HG03354 (cell line): ENCODE results near the gene PFN2.

Experiments used
- ATAC-seq: cut with Tn5 transposase; IDR thresholded peaks from one replicate; pipeline ENCODE4 v1.9.1; 2021; ENCODE audit warnings: mild to moderate bottlenecking; ENCODE audit not compliant: unreplicated experiment, poor library complexity, severe bottlenecking

Gene PFN2

DNA sequence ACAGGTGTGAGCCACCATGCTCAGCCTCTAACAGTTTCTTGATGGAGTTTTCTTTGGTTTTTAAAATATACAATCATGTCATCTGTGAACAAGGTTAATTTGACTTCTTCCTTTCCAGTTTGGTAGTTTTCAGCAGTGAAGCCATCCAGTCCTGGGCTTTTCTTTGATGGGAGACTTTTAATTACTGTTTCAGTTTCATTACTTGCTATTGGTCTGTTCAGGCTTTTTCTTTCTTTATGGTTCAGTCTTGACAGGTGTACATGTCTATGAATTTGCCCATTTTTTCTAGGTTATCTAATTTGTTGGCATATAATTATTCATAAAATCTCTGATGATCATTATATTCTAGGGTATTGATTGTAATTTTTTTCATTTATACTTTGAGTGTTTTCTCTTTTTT, 36.8 kb downstream of the PFN2 start:
- ATAC-seq = peak; percentile 59

DNA sequence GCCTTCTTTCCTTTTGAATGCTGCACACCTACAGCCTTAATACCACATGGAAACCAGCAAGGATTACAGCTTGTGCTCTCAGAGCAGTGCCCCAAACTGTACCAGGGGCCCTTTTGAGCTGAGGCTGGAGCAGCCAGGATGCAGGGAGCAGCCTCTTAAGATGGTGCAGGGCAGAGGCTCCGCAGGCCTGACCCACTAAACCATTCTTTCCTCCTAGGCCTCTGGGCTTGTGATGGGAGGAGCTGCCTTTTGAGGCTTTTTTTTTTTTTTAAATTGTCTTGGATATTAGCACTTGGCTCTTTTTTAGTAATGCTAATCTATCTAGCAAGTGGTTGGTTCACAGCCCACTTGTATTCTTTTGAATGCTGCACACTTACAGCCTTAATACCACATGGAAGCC, 37.7 kb downstream of the PFN2 start:
- no peak for ATAC-seq

DNA sequence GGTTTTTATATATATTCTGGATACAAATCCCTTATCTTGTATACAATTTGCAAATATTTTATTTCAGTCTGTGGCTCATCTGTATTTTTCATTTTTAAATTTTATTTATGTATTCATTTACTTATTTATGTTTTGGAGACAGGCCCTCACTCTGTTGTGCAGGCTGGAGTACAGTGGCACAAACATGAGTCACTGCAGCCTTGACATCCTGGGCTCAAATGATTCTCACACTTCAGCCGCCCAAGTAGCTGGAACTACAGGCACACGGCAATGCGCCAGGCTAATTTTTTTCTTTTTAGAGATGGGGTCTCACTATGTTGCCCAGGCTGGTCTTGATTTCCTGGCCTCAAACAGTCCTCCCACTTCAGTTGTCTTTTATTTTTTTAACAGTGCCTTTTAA, 50.6 kb downstream of the PFN2 start:
- ATAC-seq = no peak

DNA sequence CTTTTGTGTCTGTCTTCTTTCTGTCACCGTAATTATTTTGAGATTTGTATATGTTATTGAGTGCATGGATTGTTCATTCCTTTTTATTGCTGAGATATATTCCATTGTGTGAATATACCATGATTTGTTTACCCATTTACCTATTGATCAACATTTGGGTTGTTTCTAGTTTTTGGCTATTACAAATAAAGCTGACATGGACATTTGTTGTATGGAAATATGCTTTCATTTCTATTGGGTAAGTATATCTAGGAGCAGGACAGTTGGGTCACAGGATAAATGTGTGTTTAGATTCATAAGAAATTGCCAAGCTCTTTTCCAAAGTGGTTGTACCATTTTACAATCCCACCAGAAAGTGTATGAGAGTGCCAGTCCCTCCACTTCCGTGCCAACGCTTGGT, 51.2 kb downstream of the PFN2 start:
- no peak for ATAC-seq

DNA sequence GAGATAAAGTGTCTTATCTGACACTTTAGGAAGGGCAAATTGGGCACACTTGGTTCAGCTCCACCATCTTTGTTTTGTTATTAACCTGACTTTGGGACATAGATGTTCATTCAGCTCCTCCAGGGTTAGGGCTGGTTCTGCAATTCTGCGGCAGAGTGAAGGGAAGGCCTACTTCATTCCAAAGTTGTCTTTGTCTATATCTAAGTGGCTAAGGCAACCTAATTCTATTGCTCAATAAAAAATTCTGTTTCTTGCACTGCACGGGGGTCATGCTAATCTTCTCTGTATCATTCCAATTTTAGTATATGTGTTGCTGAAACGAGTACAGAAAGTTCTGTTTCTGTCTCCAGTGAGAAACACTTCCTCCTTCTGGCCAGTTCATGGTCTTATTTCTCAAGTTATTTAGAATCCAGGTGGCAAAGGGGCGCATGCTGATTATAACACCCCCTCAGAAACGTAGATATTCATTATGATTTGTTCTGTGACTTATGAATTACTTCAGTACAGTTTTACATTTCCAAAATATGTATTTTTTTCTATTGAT, 53.5 kb downstream of the PFN2 start:
- ATAC-seq = no peak
